ENCODE results near the gene STAT4.
"Not testable (repeated sequence)": the region's sequence is repeated elsewhere in the genome, so short reads cannot be mapped to it uniquely, and the experiment has no call there.

Gene STAT4

DNA sequence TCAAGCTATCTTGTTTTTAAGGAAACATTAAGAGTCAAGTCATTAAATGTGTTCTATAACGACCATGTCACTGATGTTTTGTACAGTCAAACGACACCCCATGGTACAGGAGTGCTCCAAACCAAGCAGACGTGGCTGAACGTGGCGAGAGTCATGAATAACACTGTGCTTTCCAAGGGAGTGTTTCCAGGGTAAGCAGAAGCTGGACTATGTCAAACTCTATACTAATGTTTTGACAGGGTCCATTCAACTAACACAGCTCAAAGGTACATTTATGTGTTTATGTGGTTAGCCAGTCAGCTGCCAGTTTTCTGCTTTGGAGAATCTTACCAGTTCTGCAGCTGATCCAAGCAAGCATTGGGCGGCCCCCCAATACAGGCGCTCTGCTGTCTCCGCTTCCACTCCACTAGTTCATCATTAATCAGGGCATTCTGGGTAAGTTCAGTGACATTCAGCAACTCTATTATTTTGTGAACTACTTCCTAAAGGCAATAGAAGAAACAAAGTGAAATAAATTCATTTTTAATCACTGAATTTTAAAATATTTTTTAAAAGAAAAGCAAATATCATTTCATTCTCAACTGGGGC, 153.2 kb downstream of the STAT4 start:
- TF ChIP-seq, protein P1, sequence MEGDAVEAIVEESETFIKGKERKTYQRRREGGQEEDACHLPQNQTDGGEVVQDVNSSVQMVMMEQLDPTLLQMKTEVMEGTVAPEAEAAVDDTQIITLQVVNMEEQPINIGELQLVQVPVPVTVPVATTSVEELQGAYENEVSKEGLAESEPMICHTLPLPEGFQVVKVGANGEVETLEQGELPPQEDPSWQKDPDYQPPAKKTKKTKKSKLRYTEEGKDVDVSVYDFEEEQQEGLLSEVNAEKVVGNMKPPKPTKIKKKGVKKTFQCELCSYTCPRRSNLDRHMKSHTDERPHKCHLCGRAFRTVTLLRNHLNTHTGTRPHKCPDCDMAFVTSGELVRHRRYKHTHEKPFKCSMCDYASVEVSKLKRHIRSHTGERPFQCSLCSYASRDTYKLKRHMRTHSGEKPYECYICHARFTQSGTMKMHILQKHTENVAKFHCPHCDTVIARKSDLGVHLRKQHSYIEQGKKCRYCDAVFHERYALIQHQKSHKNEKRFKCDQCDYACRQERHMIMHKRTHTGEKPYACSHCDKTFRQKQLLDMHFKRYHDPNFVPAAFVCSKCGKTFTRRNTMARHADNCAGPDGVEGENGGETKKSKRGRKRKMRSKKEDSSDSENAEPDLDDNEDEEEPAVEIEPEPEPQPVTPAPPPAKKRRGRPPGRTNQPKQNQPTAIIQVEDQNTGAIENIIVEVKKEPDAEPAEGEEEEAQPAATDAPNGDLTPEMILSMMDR (IDR thresholded peaks at IDR 0.05; ENCODE audit: insufficient read depth, low read length, poor library complexity, severe bottlenecking), result no peak
- Histone ChIP-seq H3K4me3 (replicated peaks; ENCODE audit: low read depth, low read length) (no peak overlapping the region), H3K36me3 (ENCODE audit: control insufficient read depth, insufficient read depth, low read length) (peaks cover 53% of the 10 kb centered on the region), H3K27me3 (replicated peaks; ENCODE audit: control insufficient read depth, insufficient read depth, low read length) (no peaks in the 10 kb centered on the region)
- DNase-seq (ENCODE audit: extremely low read depth, insufficient read length), result no peak

DNA sequence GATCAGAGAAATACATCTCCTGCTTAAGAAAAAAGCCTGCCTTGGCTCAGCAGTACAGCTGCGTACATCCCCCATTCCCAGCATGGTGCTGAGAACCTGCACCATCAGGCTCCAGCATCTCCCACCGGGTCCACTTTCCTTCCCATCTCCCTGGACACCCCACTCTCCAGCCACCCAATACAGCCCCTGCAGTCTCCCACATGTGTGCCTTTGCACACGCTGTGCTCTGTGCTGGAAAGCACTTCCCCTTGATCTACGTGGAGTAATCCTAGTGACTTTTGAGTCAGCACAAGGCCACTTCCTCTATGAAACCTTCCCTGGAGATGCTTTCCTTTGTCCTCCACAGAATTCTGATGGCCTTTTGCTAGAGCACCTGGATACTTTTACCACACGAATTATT, 153.8 kb downstream of the STAT4 start:
- Histone ChIP-seq H3K4me3 (replicated peaks; ENCODE audit: low read depth, low read length) (no peak overlapping the region), H3K36me3 (ENCODE audit: control insufficient read depth, insufficient read depth, low read length) (peaks cover 55% of the 10 kb centered on the region), H3K27me3 (replicated peaks; ENCODE audit: control insufficient read depth, insufficient read depth, low read length) (no peaks in the 10 kb centered on the region)
- TF ChIP-seq, protein P1 (IDR thresholded peaks at IDR 0.05; ENCODE audit: insufficient read depth, low read length, poor library complexity, severe bottlenecking), result no peak
- no peak for DNase-seq (ENCODE audit: extremely low read depth, insufficient read length)

DNA sequence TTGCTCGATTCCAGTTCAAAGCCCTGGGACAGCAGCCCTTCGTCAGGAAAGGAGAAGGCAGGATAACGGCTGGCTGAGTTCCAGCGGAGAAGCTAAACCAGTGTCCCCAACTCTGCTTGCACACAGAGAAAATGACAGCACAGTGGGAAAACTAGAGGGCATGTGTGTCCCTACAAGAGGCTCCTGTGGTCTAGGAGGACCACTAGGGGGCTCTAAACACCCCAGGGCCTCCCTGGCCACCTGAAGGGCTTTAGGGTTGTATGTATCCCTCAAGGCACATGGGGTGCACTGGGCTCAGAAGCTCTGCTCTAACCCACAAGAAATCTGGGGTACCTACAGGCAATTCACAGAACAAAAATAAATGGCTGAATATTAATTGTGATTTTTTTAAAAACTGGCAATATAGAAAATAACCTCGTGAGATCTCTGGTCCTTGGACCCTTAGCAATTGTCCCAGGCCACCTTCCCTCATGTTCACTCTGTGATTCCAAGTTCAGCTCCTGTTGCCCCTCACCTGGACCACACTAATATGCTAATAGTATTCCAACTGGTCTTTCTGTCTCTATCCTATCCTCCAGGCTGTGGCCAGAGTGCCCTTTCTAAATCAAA, 154.4 kb downstream of the STAT4 start:
- H3K27me3 ChIP-seq (replicated peaks; ENCODE audit: control insufficient read depth, insufficient read depth, low read length), result no peaks in the 10 kb centered on the region
- DNase-seq (ENCODE audit: extremely low read depth, insufficient read length), result no peak
- H3K4me3 ChIP-seq (replicated peaks; ENCODE audit: low read depth, low read length), result no peak overlapping the region
- TF ChIP-seq, protein P1 (IDR thresholded peaks at IDR 0.05; ENCODE audit: insufficient read depth, low read length, poor library complexity, severe bottlenecking), result peak; percentile 64
- H3K36me3 ChIP-seq (ENCODE audit: control insufficient read depth, insufficient read depth, low read length), result peaks cover 57% of the 10 kb centered on the region

DNA sequence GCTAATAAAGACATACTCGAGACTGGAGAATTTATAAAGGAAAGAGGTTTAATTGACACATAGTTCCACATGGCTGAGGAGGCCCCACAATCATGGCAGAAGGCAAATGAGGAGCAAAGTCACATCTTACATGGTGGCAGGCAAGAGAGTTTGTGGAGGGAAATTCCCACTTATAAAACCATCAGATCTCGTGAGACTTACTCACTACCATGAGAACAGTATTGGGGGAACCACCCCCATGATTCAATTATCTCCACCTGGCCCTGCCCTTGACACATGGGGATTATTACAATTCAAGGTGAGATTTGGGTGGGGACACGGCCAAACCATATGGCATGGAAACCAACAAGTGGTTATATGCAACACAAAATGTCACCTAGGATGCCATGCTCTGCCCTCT, 155.5 kb downstream of the STAT4 start:
- not testable (repeated sequence) for H3K4me3 ChIP-seq (replicated peaks; ENCODE audit: low read depth, low read length); DNase-seq (ENCODE audit: extremely low read depth, insufficient read length); H3K27me3 ChIP-seq (replicated peaks; ENCODE audit: control insufficient read depth, insufficient read depth, low read length)
- H3K36me3 ChIP-seq (ENCODE audit: control insufficient read depth, insufficient read depth, low read length), result peaks cover 59% of the 10 kb centered on the region

DNA sequence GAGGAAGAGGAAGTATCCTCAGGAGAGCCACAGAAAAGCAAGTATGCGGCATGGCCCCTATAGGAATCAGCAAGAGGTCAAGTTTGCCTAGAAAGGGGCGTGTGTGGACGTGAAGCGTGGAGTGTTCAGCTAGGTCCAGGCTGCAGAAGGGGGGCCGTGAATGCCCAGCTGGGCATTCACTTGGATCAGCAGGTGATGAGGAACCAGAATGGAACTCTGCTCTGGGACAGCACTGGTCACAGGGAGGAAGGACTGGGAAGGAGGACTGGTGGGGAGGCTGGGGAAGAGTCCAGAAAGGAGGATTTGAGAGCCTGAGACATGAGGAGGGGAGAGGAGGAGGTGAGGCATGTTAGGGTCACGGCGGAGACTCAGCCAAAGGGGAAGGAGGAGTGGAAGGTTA, 156.6 kb downstream of the STAT4 start:
- no peak overlapping the region for H3K4me3 ChIP-seq (replicated peaks; ENCODE audit: low read depth, low read length)
- TF ChIP-seq, protein P1 (IDR thresholded peaks at IDR 0.05; ENCODE audit: insufficient read depth, low read length, poor library complexity, severe bottlenecking), result no peak
- no peaks in the 10 kb centered on the region for H3K27me3 ChIP-seq (replicated peaks; ENCODE audit: control insufficient read depth, insufficient read depth, low read length)
- peaks cover 56% of the 10 kb centered on the region for H3K36me3 ChIP-seq (ENCODE audit: control insufficient read depth, insufficient read depth, low read length)
- no peak for DNase-seq (ENCODE audit: extremely low read depth, insufficient read length)

DNA sequence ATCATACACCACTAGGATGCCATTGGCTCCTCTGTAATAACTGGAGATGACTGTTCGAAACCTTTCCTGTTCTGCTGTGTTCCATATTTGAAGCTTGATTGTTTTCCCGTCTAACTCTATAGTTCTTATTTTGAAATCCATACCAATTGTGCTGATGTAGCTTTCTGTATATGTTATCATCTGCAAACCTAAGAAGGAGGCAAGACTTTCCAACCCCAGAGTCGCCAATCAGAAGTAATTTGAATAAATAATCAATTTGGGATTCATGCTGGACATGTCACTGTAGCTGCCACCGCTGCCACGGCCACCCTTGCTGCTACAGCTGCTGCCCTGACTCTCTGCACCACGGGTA, 157.5 kb downstream of the STAT4 start:
- no peak for DNase-seq (ENCODE audit: extremely low read depth, insufficient read length)
- Histone ChIP-seq H3K36me3 (ENCODE audit: control insufficient read depth, insufficient read depth, low read length) (peaks cover 58% of the 10 kb centered on the region), H3K4me3 (replicated peaks; ENCODE audit: low read depth, low read length) (no peak overlapping the region), H3K27me3 (replicated peaks; ENCODE audit: control insufficient read depth, insufficient read depth, low read length) (no peaks in the 10 kb centered on the region)
- TF ChIP-seq, protein P1 (IDR thresholded peaks at IDR 0.05; ENCODE audit: insufficient read depth, low read length, poor library complexity, severe bottlenecking), result no peak

Data from GM06990 (cell line).